Stimulated activated CD4-positive, alpha-beta T cell treated with anti-CD3 and anti-CD28 coated beads, Interleukin-15, amount 100 ng/mL, for 48 hours (primary cell): Measurements from ENCODE around the gene GNPDA1.
A peak's percentile ranks its signal among the peaks of the same experiment; 100 is the strongest.

ENCODE experiments used
- DNase-seq, 2 donors: peaks; one replicate each; pipeline ENCODE4 v3.0.0-alpha.2; 2020; ENCODE audit warnings: low read depth in 2 of 2

Gene GNPDA1

DNA sequence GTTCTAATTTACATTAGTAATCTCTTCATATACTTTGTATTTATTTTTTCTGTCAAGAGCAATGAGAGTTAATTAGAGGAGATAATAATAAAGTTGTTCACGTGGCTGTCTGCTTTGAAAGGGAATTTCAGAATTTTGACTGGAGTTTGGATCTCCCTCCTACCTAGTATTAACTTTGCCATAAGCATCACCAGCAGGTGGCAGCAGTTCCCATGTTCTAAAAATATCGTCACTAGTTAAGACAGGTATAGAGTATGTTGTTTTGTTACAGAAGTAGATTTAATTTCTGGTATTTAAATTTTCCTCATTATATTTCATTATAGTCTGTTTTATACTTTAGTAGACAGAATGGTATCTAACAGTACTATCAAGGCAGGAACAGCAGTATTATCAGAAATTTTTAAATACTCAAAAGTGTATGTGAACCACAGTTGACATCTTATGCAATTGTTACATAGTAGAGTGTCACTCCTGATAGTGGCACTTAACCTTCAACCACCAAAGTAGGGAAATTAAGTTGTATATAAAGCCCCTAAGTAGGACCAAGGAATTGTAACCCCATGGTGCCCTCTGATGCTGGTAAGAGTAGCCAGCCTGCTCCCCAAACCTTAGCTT lies 20.4 kb downstream of the GNPDA1 start:
- DNase-seq: peak in 1 of 2 donors; percentile 67

DNA sequence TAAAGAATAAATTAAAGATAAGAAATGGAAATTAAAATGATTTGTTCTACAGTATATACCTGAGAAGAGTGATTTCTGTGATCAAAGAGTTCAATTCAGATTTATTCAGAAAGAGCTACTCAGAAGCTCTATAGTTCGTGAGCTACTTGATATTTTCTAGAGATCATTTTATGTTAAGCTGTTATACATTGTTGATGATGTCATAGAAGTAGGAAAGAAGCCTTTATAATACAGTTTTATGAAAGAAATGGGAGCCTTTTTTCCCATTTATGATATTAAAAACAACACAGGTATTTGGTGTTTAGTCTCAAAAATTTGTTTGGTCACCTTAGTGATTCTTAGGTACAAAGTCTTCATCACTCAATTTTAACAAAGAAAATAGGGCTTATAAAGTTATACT lies 23.1 kb downstream of the GNPDA1 start:
- DNase-seq: no peak

DNA sequence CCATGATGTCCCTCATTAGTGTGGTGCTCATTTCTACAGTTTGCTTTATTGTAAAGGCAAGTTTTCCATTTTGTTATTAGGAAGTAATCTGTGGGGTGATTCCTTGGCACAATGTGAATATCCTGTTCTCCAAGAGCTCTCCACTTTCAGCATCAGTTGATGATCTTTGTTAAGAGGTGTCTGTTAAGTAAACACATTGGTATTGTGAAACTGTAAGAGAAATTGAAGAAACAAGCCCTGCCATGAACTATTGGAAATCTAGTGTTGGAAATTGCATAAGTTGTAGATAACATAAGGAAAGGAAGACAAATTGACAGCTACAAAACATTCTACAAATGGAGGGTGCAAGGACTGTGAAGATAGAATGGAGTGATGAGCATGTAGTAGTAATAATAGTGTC lies 26.8 kb downstream of the GNPDA1 start:
- no peak for DNase-seq

DNA sequence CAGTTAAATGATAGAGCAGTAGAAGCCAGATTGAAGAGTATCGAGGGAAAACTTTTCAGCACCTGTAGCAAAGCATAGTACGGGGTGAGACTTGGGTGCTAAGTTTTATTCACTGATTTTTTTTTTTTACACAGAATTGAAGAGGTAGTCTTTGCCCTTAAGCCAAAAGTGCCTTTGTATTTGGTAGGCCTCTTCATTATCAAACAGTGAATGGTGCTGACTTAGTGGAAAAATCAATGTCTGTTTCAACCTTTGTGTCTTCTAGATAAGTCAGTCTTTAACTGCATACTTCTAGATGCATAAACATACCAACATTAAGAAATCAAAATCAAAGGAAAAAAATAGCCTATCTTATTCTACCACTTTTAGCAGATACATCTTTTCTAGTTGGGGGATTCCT lies 30.2 kb downstream of the GNPDA1 start:
- no peak for DNase-seq

DNA sequence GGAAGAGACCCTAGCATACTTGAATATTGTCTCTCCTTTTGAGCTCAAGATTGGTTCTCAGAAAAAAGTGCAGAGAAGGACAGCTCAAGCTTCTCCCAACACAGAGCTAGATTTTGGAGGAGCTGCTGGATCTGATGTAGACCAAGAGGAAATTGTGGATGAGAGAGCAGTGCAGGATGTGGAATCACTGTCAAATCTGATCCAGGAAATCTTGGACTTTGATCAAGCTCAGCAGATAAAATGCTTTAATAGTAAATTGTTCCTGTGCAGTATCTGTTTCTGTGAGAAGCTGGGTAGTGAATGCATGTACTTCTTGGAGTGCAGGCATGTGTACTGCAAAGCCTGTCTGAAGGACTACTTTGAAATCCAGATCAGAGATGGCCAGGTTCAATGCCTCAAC lies 34.4 kb downstream of the GNPDA1 start:
- no peak for DNase-seq

DNA sequence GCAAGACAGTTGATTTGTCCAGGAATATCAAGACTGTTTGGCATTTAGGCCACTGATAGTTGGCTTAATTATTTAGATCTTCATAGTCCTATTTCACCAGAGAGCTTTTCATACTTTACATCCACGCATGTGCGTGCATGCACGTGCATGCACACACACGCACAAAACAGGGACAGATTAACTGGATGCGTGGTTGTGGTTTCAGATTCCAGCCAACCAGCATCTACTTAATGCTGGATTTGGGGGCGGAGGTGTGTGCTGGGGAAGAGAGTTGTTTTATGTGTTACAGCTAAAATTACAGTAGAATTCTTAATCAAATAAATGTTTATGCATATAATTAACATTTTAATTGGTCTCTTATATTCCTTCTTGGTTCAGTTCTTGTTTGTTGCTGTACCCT lies 36.7 kb downstream of the GNPDA1 start:
- DNase-seq: no peak

DNA sequence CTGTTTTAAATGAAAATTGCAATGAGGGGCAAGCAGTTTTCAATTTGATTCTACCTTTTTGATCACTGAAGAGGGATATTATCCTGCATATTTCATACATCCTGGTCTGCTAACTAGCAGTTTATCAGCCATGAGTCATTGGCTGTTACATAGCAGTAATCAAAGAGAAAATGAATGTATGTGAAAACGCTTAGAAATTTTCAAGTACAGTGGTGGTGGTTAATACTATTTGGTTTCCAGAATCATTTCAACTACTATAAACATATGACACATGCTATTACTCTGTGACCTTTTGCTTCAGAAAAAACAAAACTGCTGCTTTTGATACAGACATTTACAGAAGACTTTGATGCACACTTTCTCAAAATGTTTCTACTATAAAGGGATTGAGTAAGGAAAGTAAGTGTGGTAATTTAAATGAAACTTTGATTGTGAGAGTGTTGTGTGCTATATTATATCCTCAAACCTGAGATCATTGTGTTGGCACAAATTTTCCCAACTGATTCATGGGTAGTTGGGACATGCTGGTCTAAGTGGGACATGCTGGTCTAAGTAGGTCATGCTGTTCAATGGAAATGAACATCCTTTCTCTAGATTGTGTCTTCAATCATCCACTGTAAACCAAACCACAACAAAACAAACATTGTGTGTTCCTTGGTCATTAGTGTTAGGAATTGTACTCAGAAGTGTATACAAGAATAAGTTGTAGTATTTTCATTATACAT lies 38.8 kb downstream of the GNPDA1 start:
- DNase-seq: no peak

DNA sequence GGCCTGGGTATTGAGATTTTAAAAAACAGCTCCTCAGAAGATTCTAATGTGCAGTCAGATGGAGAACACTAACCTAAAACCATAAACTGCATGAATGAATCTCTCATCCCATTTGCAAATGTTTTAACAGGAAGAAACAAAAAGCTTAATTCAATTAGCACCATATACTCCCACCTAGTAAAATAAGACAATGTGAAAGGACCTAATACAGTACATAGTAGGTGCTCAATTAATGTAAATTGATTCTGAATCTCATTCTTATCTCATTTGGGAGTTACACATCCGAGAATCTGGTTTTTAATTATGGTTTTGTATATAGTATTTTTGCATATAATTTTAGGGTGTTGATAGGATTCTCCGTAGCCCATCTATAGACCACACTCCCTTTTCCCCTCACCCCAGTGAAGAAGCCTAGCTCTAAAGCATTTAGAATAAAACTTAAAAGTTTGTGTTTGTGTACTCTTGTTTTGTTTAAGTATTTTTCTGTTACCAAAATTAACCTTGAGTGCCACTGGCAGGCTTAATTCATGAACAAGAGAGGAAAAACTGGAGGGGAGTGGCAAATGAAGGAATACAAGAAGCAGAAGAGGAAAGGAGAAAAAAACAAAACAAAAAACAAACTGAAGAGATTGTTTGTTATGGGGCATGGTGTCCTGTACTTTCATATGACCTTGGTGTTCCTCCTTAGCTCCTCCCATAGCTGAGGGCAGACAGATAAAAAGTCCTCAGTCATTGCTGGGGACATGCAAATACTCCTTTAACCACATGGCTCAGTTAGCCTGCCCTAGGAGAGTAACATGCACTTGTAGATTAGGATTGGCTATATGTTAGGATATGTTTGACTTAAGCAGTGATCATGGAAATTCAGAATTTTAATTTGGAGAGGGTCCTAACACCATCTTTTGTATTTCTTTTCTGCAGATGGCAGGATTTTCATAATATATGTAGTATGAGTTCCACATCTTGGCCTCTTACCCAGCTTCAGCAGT lies 42.8 kb downstream of the GNPDA1 start:
- DNase-seq: no peak

DNA sequence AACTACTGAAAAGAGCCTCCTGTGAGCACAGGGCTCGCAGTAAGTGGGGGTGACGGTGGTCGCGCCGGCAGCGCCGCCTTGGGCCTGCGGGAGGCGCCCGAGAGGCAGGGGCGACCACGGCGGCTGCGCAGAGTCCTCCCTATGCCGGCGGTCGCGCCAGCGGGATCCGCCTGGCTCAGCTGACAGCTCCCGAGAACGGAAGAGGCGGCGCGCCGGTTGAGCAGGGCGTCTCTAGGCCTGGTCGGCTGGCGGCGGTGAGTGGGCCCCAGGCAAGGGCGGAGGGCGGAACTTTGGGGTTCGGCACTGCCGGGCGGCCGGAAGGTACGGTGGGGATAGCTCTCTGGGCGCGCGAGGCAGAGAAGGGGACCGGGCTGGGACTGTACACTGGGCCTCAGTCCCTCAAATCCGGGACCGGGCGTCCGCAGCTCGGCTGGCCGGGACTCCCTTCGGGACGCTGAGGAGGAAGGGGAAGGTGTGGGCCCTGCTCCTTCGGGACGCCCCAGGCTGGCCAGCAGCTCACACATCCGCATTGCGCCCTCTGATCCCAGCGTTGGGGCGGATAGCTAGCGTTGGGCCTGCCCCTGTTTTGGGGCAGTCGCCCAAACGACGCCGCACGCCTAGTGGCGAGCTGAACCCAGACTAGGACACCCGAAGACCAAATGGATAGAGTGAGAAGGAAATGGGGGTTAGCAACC lies 43.8 kb downstream of the GNPDA1 start, which contains the start of gene RNF14:
RNF14 (plus strand) TSS at position 192 of the 695 bp plus-strand sequence. CDS start 4,484 bp downstream, outside the sequence.
- DNase-seq: peak; percentile 91 to 93

DNA sequence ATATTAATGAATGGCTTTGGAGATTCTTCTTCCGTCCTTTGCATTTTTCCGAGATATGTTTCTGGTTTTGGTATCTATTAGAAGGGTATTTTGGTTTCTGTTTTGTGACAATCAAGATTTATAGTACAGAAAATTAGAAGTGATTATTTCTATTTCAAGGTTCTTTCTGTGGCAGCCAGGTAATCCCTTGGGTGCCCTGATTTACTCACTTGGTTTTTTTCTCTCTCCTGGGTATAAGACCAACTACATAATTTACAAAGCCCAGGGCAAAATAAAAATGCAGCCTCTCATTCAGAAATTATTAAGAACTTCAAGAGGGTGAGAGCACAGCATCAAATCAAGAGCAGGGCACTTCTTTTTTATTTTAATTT lies 45.9 kb downstream of the GNPDA1 start:
- DNase-seq: no peak

DNA sequence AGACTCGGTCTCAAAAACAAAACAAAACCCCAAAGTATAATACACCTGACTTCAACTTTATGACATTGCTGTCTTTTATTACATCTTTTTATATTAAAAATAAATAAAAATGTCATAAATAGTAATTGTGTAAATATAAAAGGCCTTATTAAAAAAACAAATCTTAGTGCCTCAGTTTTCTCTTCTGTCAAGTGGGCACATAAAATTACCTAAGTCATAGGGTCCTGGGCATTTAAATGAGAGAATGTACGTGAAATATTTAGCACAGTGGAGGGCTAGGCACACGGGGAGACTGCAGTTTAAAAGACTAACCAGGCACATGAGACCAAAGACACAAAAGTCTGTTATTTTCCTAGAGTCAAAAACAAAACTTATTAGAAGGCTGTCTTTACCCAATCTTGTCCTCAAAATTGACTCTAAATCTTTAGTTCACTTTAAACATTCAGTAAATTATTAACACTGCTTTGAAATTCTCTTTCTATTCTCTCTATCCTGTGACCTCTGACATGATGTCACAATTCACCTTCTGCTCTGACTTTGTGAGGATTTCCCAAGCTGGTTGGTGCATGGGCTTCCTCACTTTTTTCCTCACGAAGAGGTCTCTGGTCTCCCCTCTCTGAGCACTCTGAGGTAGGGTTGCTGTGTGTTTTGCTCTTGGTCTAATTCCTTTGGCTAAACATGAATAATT lies 46.4 kb downstream of the GNPDA1 start:
- no peak for DNase-seq

DNA sequence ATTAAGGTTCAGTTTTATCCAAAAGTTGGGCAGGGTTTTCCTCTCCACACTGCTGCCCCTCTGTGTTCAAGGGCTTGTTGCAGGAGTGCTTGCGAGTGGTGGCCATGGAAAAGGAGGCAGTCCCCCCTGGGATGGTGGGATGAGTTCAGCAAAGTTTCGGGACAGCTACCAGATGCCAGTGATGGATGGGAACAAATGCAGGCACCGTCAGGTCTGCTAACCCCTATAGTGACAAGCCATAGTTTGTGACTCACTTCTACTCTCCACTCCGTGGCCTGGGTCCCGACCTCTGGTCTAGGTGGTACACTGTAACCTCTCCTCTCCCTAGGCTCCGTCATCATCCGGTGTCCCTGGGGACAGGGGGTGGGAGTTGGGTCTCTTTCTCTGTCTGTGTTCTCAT lies 47.8 kb downstream of the GNPDA1 start:
- no peak for DNase-seq

DNA sequence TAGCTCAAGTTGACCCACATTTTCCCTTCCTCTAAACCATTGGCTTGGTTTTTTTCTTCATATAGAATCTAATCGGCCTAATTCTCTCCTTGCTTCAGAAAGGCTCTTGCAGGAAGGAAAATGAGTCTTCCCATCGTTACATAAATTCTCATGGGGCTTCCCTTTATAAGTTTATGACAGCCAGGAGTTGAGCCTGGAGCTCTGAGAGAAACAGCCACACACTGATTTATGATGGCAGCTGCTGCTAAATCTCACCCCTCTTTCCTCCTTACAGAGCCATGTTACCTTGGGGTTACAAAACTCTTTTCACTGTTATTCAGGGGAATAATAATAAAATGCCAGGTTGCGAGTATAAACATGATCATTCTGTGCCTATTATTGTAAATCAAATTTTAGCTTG lies 49.1 kb downstream of the GNPDA1 start:
- DNase-seq: no peak

DNA sequence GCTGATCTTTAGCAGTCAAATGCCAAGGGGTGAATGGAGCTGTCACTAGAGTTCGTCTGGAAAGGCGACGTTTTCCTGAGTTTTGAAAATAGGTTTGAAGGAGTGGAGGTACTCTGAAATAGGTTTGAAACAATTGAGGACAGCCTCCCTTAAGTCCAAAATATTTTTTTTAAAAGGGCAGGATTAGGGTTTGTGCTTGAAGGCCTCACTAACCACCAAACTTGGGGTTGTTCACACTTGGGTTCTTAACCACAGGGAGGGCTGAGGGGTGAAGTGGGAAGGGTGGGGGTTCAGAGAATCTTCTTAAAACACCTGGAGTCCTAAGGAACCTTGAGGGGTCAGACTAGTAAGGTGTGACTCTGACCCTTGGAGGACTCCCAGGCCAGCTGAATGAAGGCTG lies 51.4 kb downstream of the GNPDA1 start:
- DNase-seq: no peak

DNA sequence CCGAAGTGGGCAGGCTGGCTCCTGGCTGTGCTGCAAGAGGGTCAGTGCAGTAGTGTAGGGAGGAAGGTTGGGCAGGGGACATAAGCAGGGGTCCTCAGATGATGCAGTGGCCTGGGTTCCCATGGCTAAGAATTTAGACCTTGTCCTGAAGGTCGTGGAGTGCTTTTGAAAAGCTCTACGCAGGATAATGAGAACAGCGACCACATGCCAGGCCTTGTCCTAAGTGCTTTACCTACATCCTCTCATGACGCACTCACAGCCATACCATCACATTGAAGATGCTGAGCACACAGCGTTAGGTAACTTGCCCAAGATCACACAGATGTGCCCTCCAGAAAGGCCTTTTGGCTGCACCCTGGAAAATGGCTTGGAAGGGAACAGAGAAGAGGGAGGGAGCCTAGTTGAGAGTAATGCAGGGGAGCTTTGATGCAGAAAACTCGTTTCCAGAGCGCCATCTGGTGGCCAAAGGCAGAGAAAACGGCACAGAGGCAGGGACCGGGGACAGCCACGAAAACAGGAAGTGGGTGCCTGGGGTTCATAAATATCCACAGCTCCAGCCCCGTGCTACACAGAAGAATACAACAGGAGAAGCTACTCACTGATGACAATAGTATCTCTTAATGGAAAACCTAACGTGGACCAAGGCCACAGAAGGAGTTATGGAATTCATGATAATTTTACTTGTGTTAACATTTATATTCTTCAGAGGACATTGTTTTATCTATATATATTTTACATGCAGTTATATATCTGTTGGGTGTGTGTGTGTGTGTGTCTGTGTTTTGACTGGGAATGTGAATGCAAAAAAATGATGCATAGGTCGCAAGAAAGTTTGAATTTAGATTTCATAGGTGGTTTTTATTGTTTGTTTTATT lies 52.1 kb downstream of the GNPDA1 start:
- DNase-seq: peak; percentile 71 to 84

DNA sequence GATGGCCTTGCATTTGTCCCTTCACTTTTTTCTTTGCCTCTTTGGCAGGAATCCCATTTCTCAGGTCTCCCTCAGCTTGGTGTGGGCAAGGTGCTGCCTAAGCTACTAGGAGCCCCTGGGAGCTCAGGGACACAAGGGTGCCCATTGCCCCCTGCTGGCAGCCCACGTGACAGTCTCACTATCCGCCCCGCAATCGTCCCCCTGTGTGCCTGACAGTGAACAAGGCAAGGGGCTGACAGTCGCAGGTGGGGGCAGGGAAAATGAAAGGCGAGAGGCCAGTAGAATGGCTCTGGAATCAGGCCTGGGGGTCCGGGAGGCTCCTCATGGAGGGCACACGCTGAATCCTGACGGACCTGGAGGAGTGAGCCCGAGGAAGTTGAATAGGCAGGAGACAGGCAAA lies 52.8 kb downstream of the GNPDA1 start:
- no peak for DNase-seq

DNA sequence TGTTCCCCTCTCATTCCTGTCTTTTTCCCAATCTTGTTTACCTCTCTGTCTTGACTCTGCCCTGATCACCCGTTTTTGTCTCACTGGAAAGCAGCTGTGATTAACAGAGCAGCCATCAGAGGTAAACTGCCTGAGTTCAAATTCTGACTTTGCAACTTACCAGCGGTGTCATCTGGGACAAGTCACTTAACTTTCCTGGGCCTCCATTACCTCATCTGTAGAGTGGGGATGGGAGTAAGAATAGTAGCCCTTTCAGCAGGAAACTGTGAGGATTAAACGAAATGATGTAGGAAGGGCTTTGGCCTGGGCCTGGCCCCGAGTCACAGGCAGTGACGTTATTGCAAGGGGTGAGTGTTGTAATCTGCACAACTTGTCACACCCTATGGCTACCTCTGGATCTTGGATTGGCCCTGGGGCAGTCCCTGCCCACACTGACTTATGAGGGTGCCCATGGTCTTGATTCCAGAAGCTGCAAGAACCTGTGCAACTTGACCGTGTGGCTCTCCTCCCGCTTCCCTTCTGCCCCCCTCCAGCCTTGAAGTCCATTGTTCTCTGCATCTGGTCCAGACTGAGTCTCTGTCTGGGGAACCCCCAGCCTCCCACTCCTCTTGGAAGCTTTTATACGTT lies 54.2 kb downstream of the GNPDA1 start:
- DNase-seq: no peak

DNA sequence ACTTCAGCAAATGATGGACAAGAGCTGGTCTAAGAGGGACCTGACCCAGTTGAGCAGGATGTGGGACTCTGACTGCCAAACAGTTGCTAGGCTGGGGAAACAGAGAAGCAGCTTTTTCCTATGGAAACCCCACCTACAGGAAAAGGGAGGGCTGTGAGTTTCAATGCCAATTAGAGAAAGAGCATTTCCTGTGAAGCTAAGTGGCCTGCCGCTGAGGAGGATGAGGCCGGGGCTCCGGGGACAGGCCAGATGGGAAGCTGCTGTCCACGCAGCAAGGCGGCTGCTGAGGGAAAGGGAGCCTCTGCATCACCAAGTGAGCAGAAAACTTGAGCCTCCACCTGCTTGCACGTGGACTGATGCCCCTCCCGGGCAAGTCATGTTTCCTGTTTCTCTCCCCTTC lies 54.7 kb downstream of the GNPDA1 start, which contains the start of gene PCDH12:
PCDH12 (minus strand) TSS at position 90 of the 400 bp plus-strand sequence. CDS start 351 bp downstream, outside the sequence.
- no peak for DNase-seq

DNA sequence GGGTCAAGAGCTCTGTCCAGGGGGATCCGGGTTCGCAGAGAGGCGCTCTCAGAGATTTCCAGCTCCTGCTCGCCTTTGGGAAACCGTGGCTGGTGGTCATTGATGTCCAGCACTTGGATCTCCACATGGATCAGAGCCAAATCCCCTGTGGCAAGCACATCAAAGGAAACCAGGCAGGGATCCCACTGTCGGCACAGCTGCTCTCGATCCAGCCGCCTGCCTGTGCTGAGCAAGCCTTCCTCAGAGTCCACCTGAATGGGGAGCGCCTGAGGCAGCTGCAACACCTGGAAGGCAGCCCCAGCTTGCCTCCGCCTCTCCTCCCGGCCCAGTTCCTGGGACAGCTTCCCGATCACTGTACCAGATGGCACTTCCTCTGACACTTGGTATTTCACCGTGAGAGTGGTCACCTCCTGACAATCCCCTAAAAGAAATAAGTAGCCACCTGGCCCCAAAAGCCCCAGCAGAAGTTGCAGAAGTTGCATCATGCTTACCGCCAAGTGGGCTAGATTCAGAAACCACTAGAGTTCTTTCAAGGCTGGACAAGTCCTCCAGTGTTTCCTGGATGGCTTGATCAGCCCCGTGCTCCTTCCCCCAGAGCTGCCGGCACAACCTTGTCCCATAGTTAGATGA lies 55.3 kb downstream of the GNPDA1 start:
- DNase-seq: no peak
